ENCODE measurements around the gene DSE. TPM values are rescaled to one million over a fixed set of nuclear protein-coding genes. Genes with fewer than 3 reads are reported as not detected.
A peak's percentile ranks its signal among the peaks of the same experiment; 100 is the strongest.

DSE gene
- total RNA-seq, 4 donors from 2014 or later: 79.5 to 95.5 (median 81.7) TPM

- TF ChIP-seq CTCF (IDR thresholded peaks at IDR 0.05): no peak
- TF ChIP-seq POLR2A (IDR thresholded peaks at IDR 0.05): no peak
- no peak for TF ChIP-seq EP300 (IDR thresholded peaks at IDR 0.05)
- DNase-seq (ENCODE audit: low spot score in 2 of 2): no peak
- H3K4me1 ChIP-seq: peaks cover 0 to 43% (median 15%) of the 10 kb centered on the region in 4 donors
- H3K4me3 ChIP-seq: peak overlapping the region in 2 of 4 donors; percentile 73 to 88
- no peaks in the 10 kb centered on the region for H3K9me3 ChIP-seq
- H3K27ac ChIP-seq: peak overlapping the region; percentile 92 to 96 (median 94)
- 63 to 70% methylated on average over 1 of the region's 1 CpG for WGBS, 2 donors
- no peaks in the 10 kb centered on the region for H3K36me3 ChIP-seq
- no peaks in the 10 kb centered on the region for H3K27me3 ChIP-seq
These were observed 1.2 kb upstream of the DSE start for GRCh38 chr6:116369540-116369939.

DNA sequence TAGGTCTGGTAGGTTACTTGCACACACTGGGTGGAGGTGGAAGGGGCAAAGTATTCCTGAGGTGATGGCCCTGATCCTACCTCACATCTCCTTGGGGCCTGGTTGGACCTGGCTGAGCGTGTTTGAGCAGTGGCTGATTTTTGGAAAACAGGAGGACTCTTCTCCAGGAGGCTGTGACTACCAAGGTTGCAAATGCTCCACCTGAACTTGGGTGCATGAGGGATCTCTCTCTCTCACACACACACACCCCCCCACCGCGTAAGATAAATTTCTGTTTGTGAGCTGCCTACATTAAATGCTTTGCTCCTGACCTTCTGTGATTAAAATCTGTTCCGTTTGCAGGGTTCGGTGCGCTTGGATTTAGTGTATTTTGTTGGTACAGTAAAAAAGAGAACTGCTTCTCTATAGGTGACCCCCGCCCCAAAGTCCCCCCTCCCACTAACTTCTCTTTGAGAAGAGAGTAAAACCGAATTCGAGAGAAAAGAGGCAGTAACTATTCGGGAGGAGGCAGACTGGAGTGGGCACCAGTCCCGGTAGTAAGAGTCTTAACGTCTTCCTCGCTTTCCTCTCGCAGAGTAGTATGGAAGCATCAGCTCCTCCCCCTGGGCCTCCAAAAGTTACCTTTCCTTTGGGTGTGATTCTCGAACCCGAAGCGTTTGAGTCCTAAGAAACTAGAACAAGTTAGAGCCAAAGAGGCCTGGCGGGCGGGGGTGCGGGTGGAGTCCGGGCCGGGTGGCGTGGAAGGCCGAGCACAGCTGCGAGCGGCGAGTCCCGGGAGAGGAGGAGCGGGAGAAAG lies 585 bp upstream of the DSE start:
- WGBS, 2 donors: 8 to 12% methylated on average over 28 to 29 of the region's 29 CpGs

GRCh38 chr6:116371120-116371917 lies 572 bp downstream of the DSE start:
- Histone ChIP-seq H3K36me3 (no peaks in the 10 kb centered on the region), H3K27me3 (no peaks in the 10 kb centered on the region), H3K27ac (peak overlapping the region; percentile 92 to 96 (median 94)), H3K4me3 (peak overlapping the region; percentile 73 to 88 (median 82)), H3K9me3 (no peaks in the 10 kb centered on the region), H3K4me1 (peaks cover 0 to 50% (median 15%) of the 10 kb centered on the region in 4 donors)
- peak; percentile 40 to 76 for DNase-seq (ENCODE audit: low spot score in 2 of 2)
- 0 to 1% methylated on average over 45 to 55 of the region's 75 CpGs for WGBS, 2 donors
- TF ChIP-seq EP300 (IDR thresholded peaks at IDR 0.05): peak in 1 of 2 donors; percentile 61
- peak; percentile 6 to 25 for TF ChIP-seq POLR2A (IDR thresholded peaks at IDR 0.05)
- peak in 1 of 5 experiments; percentile 17 for TF ChIP-seq CTCF (IDR thresholded peaks at IDR 0.05)

More for the DNA sequence above, 585 bp upstream of the DSE start:
- Histone ChIP-seq H3K27ac (peak overlapping the region; percentile 92 to 96 (median 94)), H3K4me1 (peaks cover 0 to 43% (median 15%) of the 10 kb centered on the region in 4 donors), H3K4me3 (peak overlapping the region; percentile 73 to 88 (median 82)), H3K27me3 (no peaks in the 10 kb centered on the region), H3K36me3 (no peaks in the 10 kb centered on the region), H3K9me3 (no peaks in the 10 kb centered on the region)
- DNase-seq (ENCODE audit: low spot score in 2 of 2): peak in 1 of 2 donors; percentile 18
- TF ChIP-seq CTCF (IDR thresholded peaks at IDR 0.05) (no peak), POLR2A (IDR thresholded peaks at IDR 0.05) (no peak), EP300 (IDR thresholded peaks at IDR 0.05) (no peak)

DNA sequence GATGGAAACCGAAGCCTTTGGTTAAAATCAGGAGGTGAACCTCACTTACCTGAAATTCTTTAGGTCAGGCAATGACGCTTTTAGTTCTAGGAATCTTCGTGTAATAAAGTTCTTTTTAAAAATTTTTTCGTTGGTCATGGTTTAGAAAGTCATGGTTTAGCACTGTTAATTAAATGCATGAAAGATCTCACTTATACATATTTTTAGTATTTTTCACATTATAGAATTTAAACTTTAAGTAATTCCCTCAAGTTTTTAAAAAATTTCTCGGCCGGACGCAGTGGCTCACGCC lies 1.1 kb downstream of the DSE start:
- H3K36me3 ChIP-seq: no peaks in the 10 kb centered on the region
- peak overlapping the region; percentile 73 to 88 (median 82) for H3K4me3 ChIP-seq
- WGBS, 2 donors: 36 to 42% methylated on average over 8 of the region's 8 CpGs
- no peak for DNase-seq (ENCODE audit: low spot score in 2 of 2)
- TF ChIP-seq EP300 (IDR thresholded peaks at IDR 0.05) (no peak), POLR2A (IDR thresholded peaks at IDR 0.05) (no peak), CTCF (IDR thresholded peaks at IDR 0.05) (no peak)
- H3K27me3 ChIP-seq: no peaks in the 10 kb centered on the region
- peaks cover 0 to 54% (median 15%) of the 10 kb centered on the region in 4 donors for H3K4me1 ChIP-seq
- H3K9me3 ChIP-seq: no peaks in the 10 kb centered on the region
- peak overlapping the region; percentile 92 to 96 (median 94) for H3K27ac ChIP-seq

GRCh38 chr6:116373300-116373699 lies 2.6 kb downstream of the DSE start:
- no peaks in the 10 kb centered on the region for H3K36me3 ChIP-seq
- WGBS, 2 donors: 94 to 95% methylated on average over 6 of the region's 6 CpGs
- DNase-seq (ENCODE audit: low spot score in 2 of 2): no peak
- TF ChIP-seq EP300 (IDR thresholded peaks at IDR 0.05) (no peak), POLR2A (IDR thresholded peaks at IDR 0.05) (no peak), CTCF (IDR thresholded peaks at IDR 0.05) (no peak)
- no peaks in the 10 kb centered on the region for H3K9me3 ChIP-seq
- no peaks in the 10 kb centered on the region for H3K27me3 ChIP-seq
- H3K27ac ChIP-seq: no peak overlapping the region
- H3K4me1 ChIP-seq: peaks cover 0 to 50% (median 15%) of the 10 kb centered on the region in 4 donors
- H3K4me3 ChIP-seq: peak overlapping the region in 1 of 4 donors; percentile 27
